Parathyroid adenoma (tissue), 2 donors: Measurements from ENCODE around the gene SSB.

Experiments
- H2AFZ ChIP-seq: fragments of 300-600 bp; sonication (generic); one replicate; pipeline ENCODE4 v1.7.0; 2017; ENCODE audit warnings: antibody characterized with exemption, mild to moderate bottlenecking
- H3K27ac ChIP-seq: fragments of 300-600 bp; sonication (generic); one replicate; pipeline ENCODE4 v1.7.0; 2017
- H3K27me3 ChIP-seq: fragments of 300-600 bp; sonication (generic); one replicate; pipeline ENCODE4 v1.7.0; 2017; ENCODE audit warnings: low read length; ENCODE audit not compliant: control insufficient read depth, insufficient read depth
- H3K36me3 ChIP-seq: fragments of 300-600 bp; sonication (generic); one replicate; pipeline ENCODE4 v1.7.0; 2017; ENCODE audit warnings: low read length; ENCODE audit not compliant: control insufficient read depth, insufficient read depth
- H3K4me1 ChIP-seq: fragments of 300-600 bp; sonication (generic); one replicate; pipeline ENCODE4 v1.7.0; 2017; ENCODE audit warnings: control low read depth
- H3K4me2 ChIP-seq: fragments of 300-600 bp; sonication (generic); one replicate; pipeline ENCODE4 v1.7.0; 2017; ENCODE audit warnings: low read length
- H3K4me3 ChIP-seq: fragments of 300-600 bp; sonication (generic); one replicate; pipeline ENCODE4 v1.7.0; 2017; ENCODE audit warnings: low read depth, low read length
- H3K79me2 ChIP-seq: fragments of 300-600 bp; sonication (generic); one replicate; pipeline ENCODE4 v1.7.0; 2017; ENCODE audit warnings: control low read depth
- H3K9ac ChIP-seq: fragments of 300-600 bp; sonication (generic); one replicate; pipeline ENCODE4 v1.7.0; 2017; ENCODE audit warnings: mild to moderate bottlenecking
- H3K9me3 ChIP-seq: fragments of 300-600 bp; sonication (generic); one replicate; pipeline ENCODE4 v1.7.0; 2017; ENCODE audit warnings: low read length; ENCODE audit not compliant: control insufficient read depth
- TF ChIP-seq, protein P1 (sequence below): fragments of 300-600 bp; sonication (generic); IDR thresholded peaks from one replicate; pipeline ENCODE4 v1.7.0; 2017; ENCODE audit warnings: antibody characterized with exemption, mild to moderate bottlenecking
- donor health status: primary hyperparathyroidism.

Gene SSB

DNA sequence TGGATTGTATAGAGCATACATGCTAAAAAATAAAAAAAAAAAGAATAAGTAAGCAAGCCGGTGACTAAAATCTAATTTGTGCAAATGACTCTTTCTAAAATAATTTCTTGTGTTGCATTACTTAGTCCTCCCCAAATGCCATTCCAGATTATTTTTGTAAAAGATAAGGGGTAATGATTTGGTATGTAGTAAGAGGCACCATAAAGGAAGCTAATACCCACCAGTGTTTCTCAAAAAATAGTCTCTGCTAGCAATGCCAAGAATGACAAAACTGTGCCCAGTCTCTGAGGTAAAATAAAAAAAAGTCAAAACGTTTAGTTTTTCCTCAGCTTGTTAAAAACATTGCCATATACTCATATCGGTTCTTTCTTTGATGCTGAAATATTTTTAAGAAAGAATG lies 23.4 kb downstream of the SSB start:
- Histone ChIP-seq H3K36me3 (no peaks in the 10 kb centered on the region), H3K79me2 (peaks cover 4% of the 10 kb centered on the region), H3K4me3 (no peak overlapping the region), H3K4me1 (peaks cover 6% of the 10 kb centered on the region), H3K27ac (no peak overlapping the region), H3K9me3 (no peaks in the 10 kb centered on the region), H3K27me3 (no peaks in the 10 kb centered on the region), H3K9ac (no peak overlapping the region), H2AFZ (no peak overlapping the region), H3K4me2 (no peak overlapping the region)
- TF ChIP-seq, protein P1, sequence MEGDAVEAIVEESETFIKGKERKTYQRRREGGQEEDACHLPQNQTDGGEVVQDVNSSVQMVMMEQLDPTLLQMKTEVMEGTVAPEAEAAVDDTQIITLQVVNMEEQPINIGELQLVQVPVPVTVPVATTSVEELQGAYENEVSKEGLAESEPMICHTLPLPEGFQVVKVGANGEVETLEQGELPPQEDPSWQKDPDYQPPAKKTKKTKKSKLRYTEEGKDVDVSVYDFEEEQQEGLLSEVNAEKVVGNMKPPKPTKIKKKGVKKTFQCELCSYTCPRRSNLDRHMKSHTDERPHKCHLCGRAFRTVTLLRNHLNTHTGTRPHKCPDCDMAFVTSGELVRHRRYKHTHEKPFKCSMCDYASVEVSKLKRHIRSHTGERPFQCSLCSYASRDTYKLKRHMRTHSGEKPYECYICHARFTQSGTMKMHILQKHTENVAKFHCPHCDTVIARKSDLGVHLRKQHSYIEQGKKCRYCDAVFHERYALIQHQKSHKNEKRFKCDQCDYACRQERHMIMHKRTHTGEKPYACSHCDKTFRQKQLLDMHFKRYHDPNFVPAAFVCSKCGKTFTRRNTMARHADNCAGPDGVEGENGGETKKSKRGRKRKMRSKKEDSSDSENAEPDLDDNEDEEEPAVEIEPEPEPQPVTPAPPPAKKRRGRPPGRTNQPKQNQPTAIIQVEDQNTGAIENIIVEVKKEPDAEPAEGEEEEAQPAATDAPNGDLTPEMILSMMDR, result no peak

DNA sequence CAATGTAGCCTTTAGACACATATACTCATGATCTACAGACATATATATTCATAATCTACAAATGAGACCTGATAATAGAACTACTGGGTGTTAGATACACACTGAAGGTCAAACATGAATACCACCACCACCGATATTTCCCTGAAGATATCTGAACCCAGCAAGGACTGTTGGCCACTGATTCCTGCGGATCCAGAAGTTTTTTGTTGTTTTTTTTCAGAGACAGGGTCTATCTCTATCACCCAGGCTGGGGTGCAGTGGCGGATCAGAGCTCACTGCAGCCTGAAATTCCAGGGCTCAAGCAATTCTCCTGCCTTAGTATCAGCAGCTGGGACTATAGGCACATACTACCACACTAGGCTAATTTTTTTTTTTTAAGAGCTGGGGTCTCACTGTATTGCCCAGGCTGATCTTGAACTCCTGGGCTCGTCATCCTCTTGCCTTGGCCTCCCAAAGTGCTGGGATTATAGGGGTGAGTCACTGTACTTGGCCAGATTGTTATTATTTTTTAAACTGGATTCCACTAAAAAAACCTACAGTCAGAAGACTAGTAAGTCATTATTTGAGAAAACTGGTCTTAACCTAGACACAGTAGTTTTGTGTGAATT lies 24.2 kb downstream of the SSB start:
- no peaks in the 10 kb centered on the region for H3K9me3 ChIP-seq
- H3K79me2 ChIP-seq, result peaks cover 4% of the 10 kb centered on the region
- no peak overlapping the region for H3K9ac ChIP-seq
- TF ChIP-seq, protein P1, result no peak
- H3K27ac ChIP-seq, result no peak overlapping the region
- H3K4me2 ChIP-seq, result no peak overlapping the region
- no peaks in the 10 kb centered on the region for H3K36me3 ChIP-seq
- H2AFZ ChIP-seq, result no peak overlapping the region
- H3K4me3 ChIP-seq, result no peak overlapping the region
- H3K4me1 ChIP-seq, result peaks cover 6% of the 10 kb centered on the region
- H3K27me3 ChIP-seq, result no peaks in the 10 kb centered on the region

DNA sequence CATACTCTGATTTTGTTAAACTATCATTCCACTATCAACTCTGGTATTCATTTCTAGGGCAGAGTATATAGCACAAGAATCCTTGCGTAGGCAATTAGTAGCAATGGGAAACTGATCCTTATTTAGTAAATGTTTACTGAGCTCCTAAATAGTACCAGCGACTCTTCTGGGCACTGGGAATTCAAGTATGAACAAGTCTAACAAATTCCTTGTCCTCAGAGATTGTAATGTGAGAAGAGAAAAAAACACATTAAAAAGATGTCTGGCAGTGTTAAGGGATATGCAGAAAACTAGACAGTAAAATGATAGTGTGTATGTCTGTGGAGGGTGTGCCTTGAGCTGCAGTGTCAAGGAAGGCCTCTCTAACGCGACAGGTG lies 25.3 kb downstream of the SSB start:
- peak overlapping the region; percentile 84 for H3K4me3 ChIP-seq
- peak overlapping the region; percentile 58 for H3K27ac ChIP-seq
- peak overlapping the region; percentile 82 for H3K4me2 ChIP-seq
- no peaks in the 10 kb centered on the region for H3K36me3 ChIP-seq
- no peaks in the 10 kb centered on the region for H3K9me3 ChIP-seq
- H2AFZ ChIP-seq, result peak overlapping the region; percentile 88
- H3K27me3 ChIP-seq, result no peaks in the 10 kb centered on the region
- H3K9ac ChIP-seq, result no peak overlapping the region
- TF ChIP-seq, protein P1, result no peak
- H3K4me1 ChIP-seq, result peaks cover 6% of the 10 kb centered on the region
- H3K79me2 ChIP-seq, result peaks cover 4% of the 10 kb centered on the region

DNA sequence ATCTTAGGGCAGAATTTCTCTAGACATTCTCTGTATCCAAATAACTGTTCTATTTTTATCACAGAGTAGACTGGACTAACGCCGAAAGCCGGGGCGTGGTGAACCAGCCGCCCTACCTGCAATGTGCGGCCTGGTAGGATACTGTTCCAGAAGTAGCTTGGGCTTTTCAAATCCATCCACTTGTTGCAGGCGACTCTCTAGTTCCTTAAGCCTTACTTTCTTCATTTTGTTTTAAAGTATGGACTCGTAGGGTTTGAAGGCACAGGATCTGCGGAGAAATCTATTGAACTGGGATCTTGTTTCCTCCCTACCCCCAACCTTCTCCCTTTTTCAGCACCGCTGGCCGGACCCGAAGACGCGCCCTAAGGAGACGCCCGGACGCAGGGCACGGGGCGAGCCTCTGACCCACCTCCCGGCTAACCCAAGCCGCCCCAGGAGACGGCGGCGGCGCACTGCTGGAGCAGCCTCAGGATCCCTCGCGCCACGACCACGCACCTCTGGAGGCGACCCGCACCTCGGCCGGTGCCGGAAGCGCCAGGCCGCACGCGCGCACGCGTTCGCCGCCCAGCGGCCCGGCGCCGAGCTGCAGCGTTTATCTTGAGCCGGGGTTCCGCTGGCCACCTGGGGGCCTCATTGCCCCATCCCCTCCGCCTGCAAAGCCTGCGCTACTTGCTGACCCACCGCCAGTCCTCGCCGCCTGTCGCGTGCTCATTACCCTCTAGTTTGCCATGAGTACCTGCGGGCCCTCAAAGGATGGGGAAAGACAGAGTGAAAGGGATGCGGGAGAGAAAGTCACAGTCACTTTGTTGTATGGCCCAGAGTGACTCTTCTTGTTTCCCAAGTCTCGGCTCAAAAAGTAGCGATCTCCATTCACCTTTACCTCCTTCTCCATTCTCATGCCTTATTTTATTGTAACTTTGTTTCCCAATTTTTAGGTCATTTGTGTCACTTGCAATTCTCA lies 26.0 kb downstream of the SSB start, which contains the start of gene METTL5:
TSS of gene METTL5 (minus strand) at position 533 of the 961 bp plus-strand sequence. CDS start at position 225, 308 bp downstream.
- H3K27ac ChIP-seq, result peak within 1 kb of the TSS; percentile 58
- H3K4me2 ChIP-seq, result peak within 1 kb of the TSS; percentile 82
- TF ChIP-seq, protein P1, result peak; percentile 99
- peak within 1 kb of the TSS; percentile 88 for H2AFZ ChIP-seq
- H3K36me3 ChIP-seq, result no peaks in the 10 kb centered on the region
- no peaks in the 10 kb centered on the region for H3K27me3 ChIP-seq
- H3K4me3 ChIP-seq, result peak within 1 kb of the TSS; percentile 84
- H3K9ac ChIP-seq, result no peak within 1 kb of the TSS
- no peaks in the 10 kb centered on the region for H3K9me3 ChIP-seq
- peaks cover 6% of the 10 kb centered on the region for H3K4me1 ChIP-seq
- peaks cover 6% of the 10 kb centered on the region for H3K79me2 ChIP-seq
